IMR-90 (cell line): ENCODE results near the gene BEAN1.

Experiments
- BHLHE40 ChIP-seq: fragments of 150-350 bp; IDR thresholded peaks from 2 replicates; pipeline ENCODE4 v1.6.1; 2016; ENCODE audit warnings: mild to moderate bottlenecking, low read depth, low read length
- CEBPB ChIP-seq: IDR thresholded peaks from 2 replicates; pipeline ENCODE4 v1.6.1; 2012; ENCODE audit warnings: low read depth, low read length, improper control_type of control experiment
- CHD1 ChIP-seq: IDR thresholded peaks from 2 replicates; pipeline ENCODE4 v1.6.1; 2012; ENCODE audit warnings: low read depth, low read length, improper control_type of control experiment
- ELK1 ChIP-seq: fragments of 150-350 bp; IDR thresholded peaks from 2 replicates; pipeline ENCODE4 v1.6.1; 2016; ENCODE audit warnings: low read depth, mild to moderate bottlenecking, low read length, moderate library complexity, borderline replicate concordance
- MAFK ChIP-seq: IDR thresholded peaks from 2 replicates; pipeline ENCODE4 v1.6.1; 2012; ENCODE audit warnings: low read depth, low read length, improper control_type of control experiment
- MXI1 ChIP-seq: IDR thresholded peaks from 2 replicates; pipeline ENCODE4 v1.6.1; 2012; ENCODE audit warnings: low read depth, mild to moderate bottlenecking, low read length, moderate library complexity, borderline replicate concordance
- POLR2A ChIP-seq: IDR thresholded peaks from 2 replicates; pipeline ENCODE4 v1.6.1; 2012; ENCODE audit warnings: mild to moderate bottlenecking, low read depth, low read length
- RAD21 ChIP-seq: IDR thresholded peaks from 2 replicates; pipeline ENCODE4 v1.6.1; 2012; ENCODE audit warnings: low read length, improper control_type of control experiment
- RCOR1 ChIP-seq: IDR thresholded peaks from 2 replicates; pipeline ENCODE4 v1.6.1; 2012; ENCODE audit warnings: mild to moderate bottlenecking, low read length, improper control_type of control experiment; ENCODE audit not compliant: insufficient replicate concordance
- RFX5 ChIP-seq: IDR thresholded peaks from 2 replicates; pipeline ENCODE4 v1.8.0; 2012; ENCODE audit warnings: low read depth, mild to moderate bottlenecking, low read length, moderate library complexity
- SMC3 ChIP-seq: fragments of 150-350 bp; IDR thresholded peaks from 2 replicates; pipeline ENCODE4 v1.6.1; 2016; ENCODE audit warnings: low read depth, mild to moderate bottlenecking, antibody characterized with exemption, low read length, moderate library complexity
- USF2 ChIP-seq: fragments of 150-350 bp; IDR thresholded peaks from 2 replicates; pipeline ENCODE4 v1.6.1; 2017; ENCODE audit warnings: mild to moderate bottlenecking, antibody characterized with exemption, low read length, low read depth
- TF ChIP-seq, protein P1 (sequence below): conservative IDR thresholded peaks from 2 replicates; pipeline ENCODE4 v1.5.1; 2012; ENCODE audit warnings: mild to moderate bottlenecking, low read depth, low read length, improper control_type of control experiment

DNA sequence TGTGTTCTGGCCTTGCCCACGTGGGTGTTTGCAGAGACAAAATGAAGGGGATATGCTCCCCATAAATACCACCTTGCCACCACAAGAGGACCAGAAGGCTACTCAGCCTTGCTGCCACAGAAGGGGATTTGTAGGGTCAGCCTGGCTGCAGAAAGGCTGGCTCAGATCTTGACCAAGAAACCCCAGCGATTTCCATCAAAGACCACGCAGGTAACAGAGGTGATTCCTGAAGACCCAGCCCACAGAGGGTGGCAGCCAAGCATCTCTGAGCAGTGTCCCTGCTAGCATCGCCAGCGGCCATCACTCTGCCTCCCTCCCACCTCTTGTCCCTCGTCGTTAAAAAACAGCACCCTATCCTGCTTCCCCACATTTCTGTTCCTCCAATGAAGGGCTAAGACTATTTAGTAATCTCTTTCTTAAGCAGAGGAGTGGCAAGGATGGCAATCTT, 54.9 kb downstream of the BEAN1 start:
- TF ChIP-seq POLR2A (no peak), CHD1 (no peak), MXI1 (no peak), BHLHE40 (no peak), RAD21 (no peak), CEBPB (no peak), MAFK (no peak), RFX5 (no peak), SMC3 (no peak), ELK1 (no peak), USF2 (no peak), RCOR1 (no peak)
- TF ChIP-seq, protein P1, sequence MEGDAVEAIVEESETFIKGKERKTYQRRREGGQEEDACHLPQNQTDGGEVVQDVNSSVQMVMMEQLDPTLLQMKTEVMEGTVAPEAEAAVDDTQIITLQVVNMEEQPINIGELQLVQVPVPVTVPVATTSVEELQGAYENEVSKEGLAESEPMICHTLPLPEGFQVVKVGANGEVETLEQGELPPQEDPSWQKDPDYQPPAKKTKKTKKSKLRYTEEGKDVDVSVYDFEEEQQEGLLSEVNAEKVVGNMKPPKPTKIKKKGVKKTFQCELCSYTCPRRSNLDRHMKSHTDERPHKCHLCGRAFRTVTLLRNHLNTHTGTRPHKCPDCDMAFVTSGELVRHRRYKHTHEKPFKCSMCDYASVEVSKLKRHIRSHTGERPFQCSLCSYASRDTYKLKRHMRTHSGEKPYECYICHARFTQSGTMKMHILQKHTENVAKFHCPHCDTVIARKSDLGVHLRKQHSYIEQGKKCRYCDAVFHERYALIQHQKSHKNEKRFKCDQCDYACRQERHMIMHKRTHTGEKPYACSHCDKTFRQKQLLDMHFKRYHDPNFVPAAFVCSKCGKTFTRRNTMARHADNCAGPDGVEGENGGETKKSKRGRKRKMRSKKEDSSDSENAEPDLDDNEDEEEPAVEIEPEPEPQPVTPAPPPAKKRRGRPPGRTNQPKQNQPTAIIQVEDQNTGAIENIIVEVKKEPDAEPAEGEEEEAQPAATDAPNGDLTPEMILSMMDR: no peak
